CMK (cell line): ENCODE data around the gene EXOC3L2.

Experiments
- DNase-seq: peaks from one replicate; pipeline ENCODE4 v3.0.0-alpha.2; 2010; ENCODE audit warnings: low read depth

Gene EXOC3L2

DNA sequence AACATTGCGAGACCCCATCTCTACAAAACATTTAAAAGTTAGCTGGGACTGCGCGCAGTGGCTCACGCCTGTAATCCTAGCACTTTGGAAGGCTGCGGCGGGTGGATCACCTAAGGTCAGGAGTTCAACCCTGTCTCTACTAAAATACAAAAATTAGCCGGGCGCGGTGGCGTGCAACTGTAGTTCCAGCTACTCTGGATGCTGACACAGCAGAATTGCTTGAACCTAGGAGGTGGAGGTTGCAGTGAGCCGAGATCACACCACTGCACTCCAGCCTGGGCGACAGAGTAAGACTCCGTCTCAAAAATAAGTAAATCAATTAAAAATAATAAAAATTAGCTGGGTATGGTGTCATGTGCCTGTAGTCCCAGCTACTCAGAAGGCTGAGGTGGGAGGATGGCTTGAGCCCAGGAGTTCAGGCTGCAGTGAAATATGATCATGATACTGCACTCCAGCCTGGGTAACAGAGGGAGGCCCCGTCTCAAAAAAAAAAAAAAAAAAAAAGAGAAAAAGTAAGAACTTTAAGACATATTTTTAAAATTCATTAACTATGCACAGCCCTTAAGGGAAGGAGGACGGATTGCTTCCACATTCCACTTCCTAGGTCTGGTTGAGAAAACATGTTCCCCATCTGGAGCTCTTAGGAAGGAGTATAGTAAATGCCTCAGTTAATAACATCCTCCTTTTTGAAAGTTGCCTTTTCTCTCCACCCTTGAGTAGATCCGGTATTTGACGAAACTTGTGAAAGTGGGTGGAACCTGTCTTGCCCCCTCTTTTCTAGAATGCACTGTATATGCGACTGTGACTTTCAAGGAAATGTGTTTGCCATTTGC lies 26.1 kb downstream of the EXOC3L2 start:
- no peak for DNase-seq

GRCh38 chr19:45218426-45218825 lies 26.8 kb downstream of the EXOC3L2 start:
- DNase-seq = no peak

GRCh38 chr19:45217957-45218334 lies 27.3 kb downstream of the EXOC3L2 start:
- no peak for DNase-seq

DNA sequence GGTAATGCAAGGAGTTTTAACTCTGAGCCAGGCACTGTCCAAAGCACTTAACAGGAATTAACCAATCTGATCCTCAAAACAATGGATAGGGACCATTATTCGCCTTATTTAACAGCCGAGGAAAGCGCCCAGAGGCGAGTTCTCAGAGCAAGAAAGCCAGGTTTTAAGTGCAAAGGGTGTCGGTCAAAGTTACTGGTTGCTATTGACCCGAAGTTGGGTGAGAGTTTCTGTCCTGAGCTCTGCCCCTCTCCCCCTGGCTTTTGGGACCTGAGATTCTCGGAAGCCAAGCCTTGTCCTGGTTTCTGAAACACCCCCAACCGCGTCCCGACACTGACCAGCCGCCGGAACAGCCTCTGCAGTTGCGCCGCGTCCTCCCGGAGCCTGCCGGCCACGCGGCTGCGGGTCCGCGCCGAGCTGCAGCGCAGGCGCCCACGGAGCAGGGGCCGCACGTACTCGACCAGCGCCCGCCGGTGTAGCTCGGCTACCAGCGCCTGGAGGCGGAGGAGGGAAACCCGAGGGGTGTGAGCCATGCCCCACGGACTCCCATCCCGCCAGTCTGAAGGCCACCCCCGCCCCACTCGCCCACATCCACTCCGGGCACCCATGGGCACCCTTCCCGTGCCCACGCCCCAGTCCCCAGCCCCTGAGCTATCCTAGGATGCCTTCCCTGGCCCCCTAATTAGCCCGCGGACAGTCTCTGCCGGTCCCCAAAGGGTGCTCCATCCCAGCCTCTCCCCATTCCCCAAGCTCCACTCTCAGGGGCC lies 27.8 kb downstream of the EXOC3L2 start:
- no peak for DNase-seq

DNA sequence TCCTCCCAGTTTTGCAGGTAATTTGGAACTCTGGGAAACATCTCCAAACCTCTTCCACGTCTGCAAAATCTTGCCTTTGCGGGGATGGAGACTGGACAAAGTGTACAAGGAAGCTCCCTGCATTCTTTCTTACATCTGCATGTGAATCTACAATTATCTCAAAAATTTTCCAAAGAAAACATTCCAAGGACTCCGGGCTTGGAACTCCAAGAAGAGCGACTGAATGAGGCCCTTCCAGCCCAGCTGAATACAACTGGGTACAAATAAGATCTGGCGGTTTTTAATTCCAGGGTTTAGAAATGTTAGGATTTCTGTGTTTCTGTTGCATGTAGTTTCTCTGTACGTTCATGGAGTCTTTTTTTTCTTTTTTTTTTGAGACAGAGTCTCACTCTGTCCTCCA lies 28.5 kb downstream of the EXOC3L2 start:
- no peak for DNase-seq

- DNase-seq = no peak
These were observed 29.6 kb downstream of the EXOC3L2 start for GRCh38 chr19:45215391-45216191.

DNA sequence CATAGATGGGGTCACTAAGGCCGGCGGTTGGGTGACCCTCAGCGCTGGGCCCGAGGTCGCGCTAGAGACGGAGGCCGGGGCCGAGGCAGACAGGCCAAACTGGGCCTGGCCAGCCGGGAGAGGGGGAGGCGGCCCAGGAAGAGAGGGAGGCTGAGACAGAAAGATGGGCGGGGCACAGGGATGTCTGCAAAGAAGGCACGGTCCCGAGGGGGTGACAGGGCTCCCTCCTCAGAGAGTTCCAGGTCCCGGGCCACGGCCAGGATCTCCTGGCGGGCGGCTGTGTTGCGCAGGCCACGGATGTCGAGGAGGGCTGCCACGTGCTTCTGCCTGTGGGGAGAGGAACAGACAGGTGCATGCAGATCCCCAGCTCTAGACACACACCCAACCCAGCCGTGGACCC lies 32.2 kb downstream of the EXOC3L2 start:
- no peak for DNase-seq

DNA sequence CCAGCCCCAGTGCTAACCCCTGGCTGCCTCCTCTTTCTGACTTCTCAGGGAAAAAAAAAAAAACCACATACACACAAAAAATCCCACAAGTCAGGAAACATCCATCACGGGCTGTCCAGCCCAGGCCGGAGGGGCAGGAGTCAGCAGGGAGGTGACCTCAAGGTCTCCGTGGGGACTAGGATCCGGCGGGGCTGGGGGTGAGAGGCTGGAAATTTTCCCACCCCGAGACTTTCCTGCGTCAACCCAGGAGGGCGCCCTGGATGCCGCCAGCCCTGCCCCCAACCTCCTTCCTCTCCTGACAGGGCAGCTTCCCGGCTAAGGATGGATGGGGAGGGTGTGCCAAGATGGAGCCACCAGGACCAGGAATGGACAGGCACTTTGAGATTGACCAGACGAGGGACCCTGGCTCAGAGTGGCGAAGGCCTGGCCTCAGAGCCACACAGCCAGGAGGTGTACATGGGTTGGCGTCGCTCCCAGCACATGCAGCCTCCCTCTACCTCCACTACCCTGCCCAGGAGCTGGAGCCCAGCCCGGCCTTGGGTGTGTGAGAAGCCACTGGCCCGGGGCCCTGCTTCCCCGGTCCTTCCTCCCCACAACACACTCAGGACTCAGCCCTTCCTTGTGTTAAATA lies 33.3 kb downstream of the EXOC3L2 start:
- DNase-seq = no peak

- DNase-seq = no peak
These were observed 38.9 kb downstream of the EXOC3L2 start for GRCh38 chr19:45206328-45206727.

- DNase-seq = no peak
These were observed 39.4 kb downstream of the EXOC3L2 start for GRCh38 chr19:45205810-45206209.

DNA sequence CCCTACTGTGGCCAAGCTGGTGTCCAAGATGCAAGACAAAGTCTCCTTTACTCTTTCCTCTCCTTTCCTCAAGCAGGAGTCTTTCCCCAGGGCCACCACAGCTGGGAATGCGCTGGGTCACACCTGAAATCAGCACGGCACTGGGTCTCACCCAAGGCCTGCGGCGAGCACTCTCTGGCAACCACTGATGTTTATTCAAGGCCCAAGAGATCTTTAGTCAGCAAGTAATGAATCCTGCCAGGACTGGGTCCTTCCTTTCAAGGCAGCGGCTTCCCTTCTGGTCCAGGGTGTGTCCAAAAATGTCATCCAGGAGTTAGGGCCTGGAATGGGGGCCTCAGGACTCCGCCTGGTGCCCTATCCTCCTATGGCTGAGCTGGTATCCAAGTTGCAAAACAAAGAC lies 42.6 kb downstream of the EXOC3L2 start:
- no peak for DNase-seq

DNA sequence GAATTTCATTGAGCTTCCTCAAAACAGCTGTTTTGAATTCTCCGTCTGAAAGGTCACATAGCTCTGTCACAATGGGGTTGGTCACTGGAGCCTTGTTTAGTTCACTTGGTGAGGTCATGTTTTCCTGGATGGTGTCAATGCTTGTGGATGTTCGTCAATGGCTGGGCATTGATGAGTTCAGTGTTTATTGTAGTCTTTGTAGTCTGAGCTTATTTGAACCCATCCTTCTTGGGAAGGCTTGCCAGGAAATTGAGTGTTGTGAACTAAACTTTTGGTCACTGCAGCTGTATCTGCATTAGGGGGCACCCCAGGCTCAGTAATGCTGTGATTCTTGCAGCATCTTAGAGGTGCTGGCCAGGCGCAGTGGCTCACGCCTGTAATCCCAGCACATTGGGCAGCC lies 44.6 kb downstream of the EXOC3L2 start:
- DNase-seq = no peak

GRCh38 chr19:45195764-45196163 lies 49.4 kb downstream of the EXOC3L2 start:
- no peak for DNase-seq

DNA sequence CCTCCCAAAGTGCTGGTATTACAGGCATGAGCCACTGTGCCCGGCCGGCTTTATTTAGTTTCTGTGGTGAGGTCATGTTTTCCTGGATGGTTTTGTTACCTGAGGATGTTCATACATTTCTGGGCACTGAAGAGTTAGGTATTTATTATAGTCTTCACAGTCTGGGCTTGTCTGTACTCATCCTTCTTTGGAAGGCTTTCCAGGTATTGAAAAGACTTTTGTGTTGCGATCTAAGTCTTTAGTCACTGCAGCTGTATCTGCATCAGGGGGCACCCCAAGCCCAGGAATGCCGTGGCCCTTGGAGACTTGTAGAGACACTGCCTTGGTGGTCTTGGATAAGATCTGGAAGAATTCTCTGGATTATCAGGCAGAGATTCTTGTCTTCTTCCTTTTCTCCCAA lies 53.8 kb downstream of the EXOC3L2 start:
- DNase-seq = no peak

DNA sequence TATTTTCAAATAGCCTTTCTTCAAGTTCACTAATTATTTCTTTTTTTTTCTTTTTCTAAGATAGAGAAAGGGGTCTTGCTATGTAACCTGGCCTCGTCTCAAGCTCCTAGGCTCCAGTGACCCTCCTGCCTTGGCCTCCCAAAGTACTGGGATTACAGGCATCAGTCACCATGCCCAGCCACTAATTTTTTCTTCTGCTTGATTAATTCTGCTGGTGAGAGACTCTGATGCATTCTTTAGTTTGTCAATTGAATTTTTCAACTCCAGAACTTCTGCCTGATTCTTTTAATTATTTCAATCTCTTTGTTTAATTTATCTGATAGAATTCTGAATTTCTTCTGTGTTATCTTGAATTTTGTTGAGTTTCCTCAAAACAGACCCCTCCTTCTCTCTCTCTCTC lies 55.2 kb downstream of the EXOC3L2 start:
- no peak for DNase-seq

DNA sequence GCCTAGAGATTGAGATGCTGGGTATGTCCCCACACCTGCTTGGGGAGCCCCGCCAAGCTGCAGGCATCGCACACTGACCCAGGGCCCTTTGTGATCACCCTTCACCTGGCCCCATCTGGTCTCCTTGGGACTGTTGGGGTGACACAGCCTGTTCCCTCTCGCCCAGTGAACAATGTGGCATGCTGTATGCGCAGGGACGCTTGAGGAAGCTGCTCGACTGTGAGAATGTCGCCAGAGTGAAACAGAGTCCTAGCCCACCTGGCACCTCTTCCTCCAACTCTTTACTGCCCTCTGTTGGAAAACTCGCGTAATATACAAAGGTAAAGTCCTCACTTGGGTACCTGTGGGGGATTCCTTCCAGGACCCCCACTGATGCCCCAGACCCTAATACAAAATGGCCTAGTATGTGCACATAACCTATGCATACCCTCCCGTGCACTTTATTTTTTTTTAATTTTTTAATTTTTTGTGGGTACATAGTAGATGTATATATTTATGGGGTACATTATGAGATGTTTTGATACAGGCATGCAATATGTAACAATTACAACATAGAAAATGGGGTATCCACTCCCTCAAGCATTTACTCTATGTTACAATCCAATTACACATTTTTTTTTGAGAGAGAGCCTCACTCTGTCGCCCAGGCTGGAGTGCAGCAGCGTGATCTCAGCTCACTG lies 57.6 kb downstream of the EXOC3L2 start:
- DNase-seq = no peak

DNA sequence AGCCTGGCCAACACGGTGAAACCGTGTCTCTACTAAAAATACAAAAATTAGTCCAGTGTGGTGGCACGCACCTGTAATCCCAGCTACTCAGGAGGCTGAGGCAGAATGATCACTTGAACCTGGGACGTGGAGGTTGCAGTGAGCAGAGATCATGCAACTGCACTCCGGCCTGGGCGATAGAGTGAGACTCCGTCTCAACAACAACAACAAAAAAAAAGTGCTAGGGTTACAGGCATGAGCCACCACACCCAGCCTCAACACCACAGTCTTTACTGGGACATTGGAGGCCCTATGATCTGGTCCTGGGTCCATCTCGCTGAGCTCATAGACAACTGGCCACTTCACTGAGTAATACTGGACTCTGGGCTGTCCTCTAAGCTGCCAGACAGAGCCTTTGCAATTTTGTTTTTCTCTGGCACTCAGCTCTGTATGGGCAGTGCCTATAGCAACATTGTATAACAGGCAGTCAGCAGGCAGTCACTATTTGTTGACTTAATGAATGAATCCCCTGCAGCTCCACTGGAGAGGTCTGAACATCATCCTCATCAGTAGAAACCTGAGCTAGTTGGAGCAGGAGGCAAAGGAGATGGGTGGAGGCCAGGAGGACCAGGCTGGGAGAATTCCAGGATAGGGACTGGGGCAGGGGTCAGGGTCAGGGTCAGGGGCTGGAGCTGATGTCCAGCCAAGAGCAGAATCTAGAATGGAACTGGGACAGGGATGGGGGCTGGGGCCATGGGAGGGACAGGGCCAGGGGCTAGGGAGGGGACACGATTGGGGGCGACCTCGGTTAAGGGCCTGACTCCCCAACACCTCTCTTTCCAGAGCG lies 58.5 kb downstream of the EXOC3L2 start:
- DNase-seq = no peak

DNA sequence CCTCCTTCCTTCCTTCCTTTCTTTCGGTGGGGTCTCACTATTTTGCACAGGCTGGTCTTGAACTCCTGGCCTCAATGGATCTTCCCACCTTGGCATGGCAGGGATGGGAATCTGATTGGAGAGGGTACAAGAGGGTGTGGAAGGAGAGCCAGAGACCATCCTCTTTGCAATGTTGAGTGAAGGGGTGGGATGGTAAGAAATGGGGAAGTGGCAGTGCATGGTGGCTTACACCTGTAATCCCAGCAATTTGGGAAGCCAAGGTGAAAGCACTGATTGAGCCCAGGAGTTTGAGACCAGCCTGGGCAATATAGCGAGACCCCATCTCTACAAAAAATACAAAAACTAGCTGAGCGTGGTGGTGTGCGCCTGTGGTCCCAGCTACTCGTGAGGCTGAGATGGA lies 61.1 kb downstream of the EXOC3L2 start:
- DNase-seq = no peak

DNA sequence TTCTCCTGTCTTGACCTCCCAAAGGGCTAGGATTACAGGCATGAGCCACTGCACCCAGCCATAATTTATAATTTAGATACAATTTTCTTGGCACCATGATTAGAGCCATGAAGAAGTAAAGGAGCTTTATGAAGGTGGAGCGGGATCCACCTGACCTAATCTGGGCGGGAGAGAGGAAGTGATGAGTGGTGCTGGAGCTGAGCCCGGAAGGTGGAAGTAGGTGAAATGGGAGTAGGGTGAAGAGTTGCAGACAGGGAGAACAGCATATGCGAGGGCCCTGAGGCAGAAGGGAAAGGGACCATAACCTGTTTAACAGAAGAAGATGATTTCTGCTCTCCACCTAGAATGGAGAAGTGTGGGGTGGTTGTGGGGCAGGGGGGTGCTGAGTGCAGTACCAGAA lies 62.4 kb downstream of the EXOC3L2 start:
- DNase-seq = no peak

DNA sequence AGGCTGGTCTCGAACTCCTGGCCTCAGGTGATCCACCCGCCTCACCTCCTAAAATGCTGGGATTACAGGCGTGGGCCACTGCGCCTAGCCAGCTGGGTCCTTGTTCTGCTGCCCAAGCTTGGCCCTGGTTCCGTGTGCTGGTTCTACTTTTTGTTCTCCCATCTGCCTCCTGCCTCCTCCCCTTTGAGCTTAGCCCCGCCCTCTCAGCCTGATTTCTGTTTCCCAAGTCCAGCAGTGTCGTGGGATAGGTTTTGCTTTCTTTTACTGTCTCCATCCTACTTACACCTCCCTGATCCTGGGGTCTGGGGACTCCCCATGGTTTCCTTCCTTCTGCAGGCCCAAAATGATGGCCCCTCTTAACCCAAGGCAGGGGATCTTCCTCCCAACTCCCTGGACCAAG lies 64.3 kb downstream of the EXOC3L2 start:
- no peak for DNase-seq

DNA sequence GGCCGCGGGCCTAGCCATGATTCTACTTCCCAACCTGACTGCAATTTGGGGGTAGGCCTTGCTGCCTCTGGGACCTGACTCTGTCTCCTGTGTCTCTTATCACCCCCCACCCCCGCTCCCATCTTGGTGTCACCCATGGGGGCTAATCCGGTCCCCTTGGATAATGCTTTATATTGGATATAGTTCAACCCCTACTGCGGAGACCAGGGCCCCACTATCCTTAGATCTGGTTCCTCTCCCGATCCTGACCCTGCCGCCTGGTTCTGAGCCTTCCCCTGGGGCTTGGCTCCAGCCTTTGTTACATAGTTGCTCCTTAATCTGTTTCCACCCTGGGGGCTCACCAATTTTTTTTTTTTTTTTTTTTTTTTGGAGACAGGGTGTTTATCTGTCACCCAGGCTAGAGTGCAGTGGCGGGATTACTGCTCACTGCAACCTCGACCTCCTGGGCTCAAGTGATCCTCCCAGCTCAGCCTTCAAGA lies 65.3 kb downstream of the EXOC3L2 start:
- no peak for DNase-seq
